ENCODE data around the gene PCBP3.
"Not testable (repeated sequence)": the region's sequence is repeated elsewhere in the genome, so short reads cannot be mapped to it uniquely, and the experiment has no call there.

The PCBP3 gene

DNA sequence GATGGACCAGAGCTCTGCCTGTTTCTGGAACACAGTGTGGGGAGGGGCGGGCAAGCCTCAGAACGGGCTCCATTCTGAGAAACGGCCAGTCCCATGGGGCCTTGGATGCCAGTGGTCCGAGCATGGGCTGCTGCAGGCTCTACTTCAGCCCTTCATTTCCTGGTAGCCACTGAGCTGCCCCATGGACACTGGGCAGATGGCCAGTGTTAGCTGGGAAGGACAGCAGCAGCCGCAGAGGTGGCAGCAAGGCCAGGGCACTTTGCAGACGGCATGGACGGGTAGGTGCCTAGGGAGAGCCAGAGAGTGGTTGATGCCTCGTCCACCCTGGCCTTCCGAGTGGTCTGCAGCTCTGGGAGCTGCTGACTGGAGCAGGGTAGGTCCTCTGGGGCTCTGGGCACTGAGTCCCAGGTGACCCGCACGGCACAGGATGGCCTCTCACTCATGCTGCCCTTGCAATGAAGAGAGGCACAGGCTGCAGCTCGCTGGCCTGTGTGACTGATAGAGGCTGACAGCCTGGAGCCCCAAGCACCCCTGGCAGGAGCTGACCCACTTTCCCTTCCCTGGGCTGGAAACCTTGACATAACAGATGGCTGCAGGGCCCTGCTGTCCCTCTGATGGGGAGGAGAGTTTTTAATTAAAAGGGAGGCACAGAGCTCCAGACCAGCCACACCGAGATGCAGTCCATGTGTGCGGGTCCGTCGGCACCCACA is 250.4 kb downstream of the PCBP3 start:
- no peak for DNase-seq (ENCODE audit: low spot score)

DNA sequence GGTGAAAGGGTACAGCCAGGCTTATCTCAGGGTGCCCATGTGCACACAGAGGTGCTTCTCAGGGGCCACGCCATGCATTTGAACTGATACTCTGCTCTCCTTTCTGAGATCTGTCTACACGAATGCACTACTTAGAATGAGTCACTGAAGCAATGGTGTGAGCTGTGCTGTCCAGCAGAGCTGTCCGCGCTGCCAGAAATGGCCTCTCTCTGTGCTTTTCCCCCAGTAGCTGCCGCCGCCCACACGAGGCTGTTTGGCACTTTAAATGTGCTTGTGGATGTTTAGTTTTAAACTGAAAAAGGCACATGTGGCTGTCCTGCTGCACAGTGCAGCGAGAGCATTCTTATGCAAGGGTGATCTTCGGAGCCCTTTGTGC is 250.9 kb downstream of the PCBP3 start:
- DNase-seq (ENCODE audit: low spot score), result no peak

DNA sequence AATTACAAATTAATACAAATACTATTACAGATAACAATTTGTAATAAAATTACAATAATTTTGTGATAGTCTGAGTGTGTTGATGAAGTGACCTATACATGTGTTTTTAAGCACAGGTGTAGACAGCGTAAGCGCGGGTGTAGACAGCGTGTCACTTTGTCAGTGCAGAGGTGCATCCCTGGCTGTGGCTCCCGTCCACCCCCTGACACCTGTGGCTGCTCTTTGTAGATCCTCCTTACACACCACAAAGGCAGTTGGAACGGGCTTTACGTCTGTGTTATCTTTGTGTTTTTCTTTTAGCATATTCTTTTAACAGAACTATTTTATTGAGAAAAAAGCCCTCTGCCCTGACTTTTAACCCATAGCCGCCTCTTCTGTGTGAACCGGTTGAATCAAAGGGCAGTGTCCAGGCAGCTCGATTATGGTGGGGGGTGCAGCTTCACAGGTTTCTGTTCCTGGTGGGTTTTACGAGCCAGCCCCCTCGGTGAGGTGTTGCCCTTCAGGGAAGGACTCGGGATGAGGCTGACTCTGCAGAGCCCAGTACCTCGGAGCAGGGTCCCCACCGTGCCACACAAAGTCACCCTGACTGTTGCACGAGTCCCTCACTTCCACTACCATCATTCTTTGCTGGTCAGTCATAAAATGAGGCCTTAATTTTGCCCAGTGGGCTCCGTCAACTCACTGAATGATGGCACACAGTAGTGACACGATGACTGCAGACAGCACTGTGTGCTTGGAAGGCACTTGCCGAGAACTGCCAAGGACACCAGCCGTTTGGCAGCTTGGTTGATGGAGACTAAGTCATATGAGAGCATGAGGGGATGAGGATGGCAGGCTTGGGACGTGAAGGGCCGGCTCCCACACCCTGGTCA is 251.6 kb downstream of the PCBP3 start:
- no peak for DNase-seq (ENCODE audit: low spot score)

DNA sequence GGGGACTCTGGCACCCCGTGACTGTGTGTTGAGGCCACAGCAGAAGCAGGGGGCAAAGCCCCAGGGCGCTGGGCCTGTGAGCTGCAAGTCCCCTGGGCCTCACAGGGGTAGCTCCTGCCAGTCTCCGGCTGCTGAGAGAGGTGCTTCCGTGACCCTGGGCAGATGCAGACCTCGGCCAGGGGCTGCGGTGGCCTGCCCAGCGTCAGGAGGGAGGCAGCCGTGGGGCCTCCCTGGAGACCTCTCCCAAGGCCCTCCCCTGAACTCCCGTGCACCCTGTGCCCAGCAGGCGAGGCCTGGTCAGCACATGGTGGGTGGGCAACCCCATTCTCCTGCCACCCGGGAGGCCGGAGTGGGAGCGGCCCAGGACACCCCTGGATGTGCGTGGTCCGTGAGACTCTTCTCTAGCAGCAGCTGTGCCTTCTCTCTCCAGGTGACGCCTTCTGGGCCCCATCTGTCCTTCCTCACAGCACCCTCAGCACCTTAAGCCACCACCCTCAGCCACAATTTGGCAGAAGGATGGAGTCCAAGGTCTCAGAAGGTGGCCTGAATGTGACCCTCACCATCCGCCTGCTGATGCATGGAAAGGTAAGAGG is 252.3 kb downstream of the PCBP3 start:
- no peak for DNase-seq (ENCODE audit: low spot score)

DNA sequence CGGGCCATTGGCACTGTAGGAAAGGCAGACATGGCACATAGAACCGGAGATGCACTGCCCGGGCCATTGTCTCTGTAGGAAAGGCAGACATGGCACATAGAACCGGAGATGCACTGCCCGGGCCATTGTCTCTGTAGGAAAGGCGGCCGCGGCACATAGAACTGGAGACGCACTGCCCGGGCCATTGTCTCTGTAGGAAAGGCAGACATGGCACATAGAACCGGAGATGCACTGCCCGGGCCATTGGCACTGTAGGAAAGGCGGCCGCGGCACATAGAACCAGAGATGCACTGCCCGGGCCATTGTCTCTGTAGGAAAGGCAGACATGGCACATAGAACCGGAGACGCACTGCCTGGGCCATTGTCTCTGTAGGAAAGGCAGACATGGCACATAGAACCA is 252.9 kb downstream of the PCBP3 start:
- DNase-seq (ENCODE audit: low spot score), result not testable (repeated sequence)

DNA sequence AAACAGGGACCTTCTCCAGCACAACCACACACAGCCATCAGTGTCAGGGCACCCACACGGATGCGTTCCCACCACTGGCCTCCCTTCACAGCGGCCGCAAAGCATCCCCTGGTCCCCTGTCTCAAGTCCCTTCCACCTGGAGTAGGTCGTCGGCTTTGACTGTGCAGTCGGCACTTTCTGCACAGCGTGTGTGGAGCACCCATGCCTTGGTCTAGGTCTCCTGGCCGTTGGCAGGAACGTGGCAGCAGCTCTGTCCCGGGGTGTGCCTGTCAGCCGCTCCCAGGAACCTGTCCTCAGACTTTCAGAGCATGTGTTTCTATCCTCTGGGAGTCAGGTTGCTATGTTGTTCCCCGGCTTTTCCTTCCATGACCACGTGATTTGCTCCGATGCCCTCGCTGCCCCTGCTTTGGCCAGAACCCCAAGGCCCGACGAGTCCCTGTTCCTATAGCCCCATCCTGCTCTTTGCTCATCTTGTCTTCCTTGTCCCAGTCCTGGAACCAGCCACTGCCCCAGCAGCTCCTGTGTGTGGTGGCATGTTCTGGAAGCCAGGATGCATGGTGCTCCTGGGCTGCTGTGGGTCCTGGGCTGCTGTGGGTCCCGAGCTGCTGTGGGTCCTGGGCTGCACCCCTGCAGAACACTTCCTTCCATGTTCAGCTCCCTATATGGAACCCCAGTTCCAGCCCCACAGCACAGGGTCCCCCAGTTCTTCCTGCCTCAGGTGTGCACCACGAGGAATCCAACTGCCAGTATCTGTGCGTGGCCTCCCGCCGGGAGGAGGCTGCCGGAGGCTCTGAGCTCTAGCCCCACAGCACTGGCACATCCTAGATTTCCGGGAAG is 253.9 kb downstream of the PCBP3 start:
- DNase-seq (ENCODE audit: low spot score), result no peak

DNA sequence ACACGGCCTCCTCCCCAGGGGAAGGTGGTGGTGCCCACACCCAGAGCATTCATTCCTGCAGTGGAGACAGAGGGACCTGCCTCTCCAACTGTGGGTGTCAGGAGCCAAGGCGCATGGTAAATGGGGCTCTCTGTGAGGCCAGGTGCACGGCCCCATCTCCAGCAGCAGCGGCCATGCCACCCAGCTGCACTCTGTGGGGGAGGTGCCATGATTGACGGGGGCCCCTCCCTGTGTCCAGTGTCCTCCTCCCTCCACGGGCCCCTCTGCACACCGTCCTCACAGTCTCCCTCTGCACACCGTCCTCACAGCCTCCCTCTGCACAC is 254.5 kb downstream of the PCBP3 start:
- DNase-seq (ENCODE audit: low spot score), result no peak

DNA sequence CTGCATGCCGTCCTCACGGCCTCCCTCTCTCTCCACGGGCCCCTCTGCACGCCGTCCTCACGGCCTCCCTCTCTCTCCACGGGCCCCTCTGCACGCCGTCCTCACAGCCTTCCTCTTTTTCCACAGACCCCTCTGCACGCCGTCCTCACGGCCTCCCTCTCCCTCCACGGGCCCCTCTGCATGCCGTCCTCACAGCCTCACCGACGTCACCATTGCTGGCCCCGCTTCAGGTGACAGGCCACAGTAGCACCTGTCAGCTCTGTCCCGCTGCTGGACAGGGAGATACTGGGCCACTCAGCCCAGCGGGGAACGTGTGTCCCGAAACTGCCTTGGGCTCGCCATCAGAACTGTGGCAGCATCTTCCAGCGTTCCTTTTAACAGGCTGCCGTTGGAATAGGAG is 255.3 kb downstream of the PCBP3 start:
- DNase-seq (ENCODE audit: low spot score), result no peak

DNA sequence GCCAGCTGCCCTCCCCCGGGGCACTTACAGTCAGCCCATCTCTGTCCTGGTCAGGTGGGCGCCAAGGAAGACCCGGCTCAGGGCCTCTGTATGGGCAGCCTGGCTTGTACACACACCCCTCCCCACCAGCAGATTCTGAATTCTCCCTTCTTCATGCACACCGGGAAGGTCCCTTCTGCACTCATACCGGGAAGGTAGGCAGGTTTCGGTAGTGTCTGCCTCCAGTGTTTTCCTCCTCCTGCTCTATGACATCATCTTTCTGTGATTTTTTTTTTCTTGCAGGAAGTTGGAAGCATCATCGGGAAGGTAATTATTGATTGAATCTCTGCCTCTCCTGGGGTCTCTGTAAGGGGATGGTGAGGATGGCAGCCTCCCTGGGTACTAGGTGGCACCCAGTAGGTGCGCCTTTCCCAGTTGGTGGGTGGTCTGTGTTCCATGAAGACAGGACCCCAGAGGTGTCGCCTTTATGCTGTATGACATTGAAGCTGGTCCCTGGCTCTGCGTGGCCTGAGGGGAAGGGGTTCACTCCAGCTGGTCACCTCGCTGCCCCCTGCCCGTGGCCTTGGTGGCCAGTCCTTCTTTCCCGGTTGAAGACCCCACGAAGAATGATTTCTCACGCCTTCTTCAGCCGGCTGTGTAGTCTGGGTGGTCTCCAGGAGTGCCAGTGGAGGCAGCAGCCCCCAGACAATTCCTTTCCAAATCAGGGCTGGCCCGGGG is 255.9 kb downstream of the PCBP3 start:
- DNase-seq (ENCODE audit: low spot score), result no peak

DNA sequence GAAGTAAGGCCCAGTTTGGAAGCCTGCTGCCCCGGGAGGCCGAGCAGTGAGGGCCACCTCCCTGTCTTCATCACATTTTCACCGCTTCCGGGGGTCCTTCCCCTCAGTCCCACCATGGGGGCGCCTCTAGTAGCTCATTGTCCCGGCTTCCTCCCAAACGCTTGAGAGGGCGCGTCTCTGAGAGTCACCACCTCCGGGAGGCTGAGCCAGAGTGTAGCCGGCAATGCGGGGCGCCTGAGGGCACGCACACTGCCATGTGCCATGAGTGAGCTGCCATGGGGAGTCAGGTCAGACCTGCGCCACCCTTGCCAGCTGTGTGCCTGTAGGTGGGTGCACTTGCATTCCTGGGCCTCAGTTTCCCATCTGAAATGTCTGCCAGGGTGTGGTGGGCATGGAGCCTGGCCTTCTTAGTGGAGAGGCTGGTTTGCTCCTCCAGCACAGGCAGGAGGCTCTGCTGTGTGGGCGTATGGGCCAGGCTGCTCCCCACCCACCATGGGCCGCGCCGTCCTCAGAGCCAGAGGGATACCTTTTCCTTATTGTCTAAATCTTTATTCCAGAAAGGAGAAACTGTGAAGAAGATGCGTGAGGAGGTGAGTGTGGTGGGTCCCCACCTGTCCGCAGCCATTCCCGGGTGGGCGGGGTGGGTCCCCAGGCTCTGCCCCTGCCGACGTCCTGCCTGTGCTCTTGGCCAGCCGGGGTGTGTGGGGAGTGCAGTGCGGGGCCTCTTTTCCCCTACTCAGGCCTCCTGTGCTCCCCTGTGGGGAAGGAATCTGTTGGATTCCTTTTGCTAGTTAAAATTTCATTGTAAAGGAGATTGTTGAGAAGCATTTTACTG is 256.7 kb downstream of the PCBP3 start:
- no peak for DNase-seq (ENCODE audit: low spot score)

DNA sequence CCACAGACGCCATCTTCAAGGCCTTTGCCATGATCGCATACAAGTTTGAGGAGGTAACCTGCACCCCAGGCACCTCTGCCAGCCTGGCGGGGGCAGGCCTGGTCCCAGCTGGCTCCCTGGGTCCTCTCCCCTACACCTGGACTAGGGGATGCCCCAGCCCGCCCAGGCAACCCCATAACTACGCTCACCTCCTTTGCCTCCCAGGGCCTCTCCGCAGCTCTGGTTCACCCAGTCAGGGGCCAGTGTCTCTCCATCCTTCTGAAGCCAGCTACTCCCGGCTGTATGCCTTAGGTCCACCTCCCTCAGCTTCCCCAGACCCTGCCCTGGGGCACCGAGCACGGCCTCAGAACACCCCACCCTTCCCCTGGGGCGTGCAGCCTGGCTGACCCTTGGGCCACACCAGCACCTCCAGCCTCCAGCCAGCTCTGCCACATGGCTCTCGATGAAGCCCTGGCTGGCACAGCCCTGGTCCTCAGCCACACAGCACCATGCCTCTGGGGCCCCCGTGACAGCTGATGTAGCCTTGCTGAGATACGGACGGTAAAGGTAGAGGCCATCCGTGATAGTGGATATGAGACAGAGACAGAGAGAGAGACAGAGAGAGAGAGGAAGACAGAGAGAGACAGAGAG is 257.7 kb downstream of the PCBP3 start:
- no peak for DNase-seq (ENCODE audit: low spot score)

DNA sequence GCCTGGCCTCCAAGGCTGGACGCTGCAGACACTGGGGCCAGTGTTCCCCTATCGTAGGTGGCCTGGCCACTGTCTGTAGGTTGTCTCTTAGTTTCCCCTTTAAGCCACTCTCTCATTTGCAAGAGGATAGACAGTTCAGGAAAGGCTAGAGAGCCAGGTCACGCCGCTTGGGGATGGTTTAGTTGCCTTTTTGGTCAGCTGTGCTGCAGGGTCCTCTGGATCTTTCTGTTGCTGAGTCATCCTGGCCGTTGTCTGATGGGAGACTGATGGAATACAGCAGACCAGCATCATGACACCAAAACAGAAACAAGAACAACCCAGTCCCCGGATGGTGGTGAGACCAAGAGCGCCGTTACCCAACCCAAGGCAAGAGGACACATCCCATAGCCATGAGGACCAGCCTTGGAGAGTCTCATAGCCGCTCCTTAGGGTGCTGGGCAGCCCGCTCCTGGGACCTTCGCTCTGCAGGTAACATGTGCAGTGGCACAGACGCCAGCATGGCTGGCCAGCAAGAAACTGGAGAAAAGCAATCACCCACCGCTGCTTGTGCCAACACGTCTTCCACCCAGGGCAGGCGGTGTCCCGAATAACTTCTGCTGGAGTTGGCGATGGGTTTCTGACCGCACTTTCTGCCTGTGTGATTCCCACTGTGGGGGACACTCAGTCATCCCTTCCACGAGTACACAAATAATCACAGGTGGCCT is 258.9 kb downstream of the PCBP3 start:
- DNase-seq (ENCODE audit: low spot score), result no peak

DNA sequence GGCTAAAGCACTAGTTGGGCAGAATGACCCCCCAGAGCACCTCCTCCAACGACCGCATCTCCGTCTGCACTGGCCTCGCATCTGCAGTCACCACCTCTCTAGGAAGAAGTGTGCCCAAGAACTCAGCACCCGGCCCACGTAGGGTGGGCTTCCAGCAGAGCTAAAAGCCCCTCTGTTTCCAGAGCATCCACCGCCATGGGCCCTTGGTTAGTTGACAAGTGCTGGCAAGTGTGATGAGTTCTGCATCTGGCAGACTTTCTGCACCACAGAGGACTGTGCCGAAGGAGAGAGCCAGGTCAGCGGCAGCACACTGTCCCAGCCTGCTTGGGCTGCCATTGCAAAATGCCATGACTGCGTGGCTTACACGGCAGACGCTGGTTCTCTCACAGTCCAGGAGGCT is 261.7 kb downstream of the PCBP3 start:
- no peak for DNase-seq (ENCODE audit: low spot score)

DNA sequence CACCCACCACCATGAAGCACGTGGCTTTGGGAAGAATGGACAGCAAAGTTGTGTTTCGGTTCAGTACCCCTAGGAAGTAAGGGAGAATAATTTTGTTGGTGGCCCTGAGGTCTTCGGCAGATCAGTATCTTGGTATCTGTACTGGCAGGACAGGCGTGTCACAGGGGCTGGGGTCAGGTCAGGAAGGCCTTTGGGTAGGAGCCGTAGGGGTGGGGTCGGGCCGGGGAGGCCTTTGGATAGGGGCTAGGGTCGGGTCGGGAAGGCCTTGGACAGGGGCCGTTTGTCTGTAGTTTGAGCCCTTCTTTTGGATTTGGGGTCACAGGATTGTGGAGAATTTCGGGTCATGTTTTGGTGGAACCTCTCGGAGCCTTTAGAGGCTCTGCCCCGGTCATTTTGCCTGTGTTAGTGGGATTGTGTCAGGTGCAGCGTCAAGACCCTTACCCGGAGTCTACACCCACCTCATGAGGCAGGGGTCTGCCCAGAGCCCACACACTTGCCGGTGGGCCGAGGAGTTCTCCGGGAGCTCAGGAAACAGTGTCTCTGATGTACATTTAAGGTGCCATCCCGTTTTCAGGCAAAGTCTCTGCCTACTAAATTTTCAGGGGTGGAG is 262.8 kb downstream of the PCBP3 start:
- no peak for DNase-seq (ENCODE audit: low spot score)

DNA sequence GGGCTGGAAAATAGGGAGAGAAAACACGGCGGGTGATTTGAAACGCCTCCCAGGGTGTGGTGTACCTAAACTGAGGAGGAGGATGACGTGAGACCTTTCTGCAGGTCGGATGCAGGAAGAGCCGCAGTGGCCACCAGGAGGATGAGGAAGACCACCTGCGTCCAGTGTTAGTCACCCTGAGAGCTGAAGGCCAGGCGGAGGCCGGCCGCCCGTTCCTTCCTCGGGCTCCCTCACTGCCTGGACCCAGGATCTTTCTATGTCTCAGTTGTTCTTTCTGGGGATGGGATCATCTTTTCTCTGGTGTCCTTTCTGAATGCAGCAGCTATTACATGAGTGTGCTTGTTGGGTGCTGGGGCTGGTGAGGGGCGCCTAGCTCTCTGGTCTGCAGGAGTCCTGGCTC is 263.3 kb downstream of the PCBP3 start:
- DNase-seq (ENCODE audit: low spot score), result no peak

DNA sequence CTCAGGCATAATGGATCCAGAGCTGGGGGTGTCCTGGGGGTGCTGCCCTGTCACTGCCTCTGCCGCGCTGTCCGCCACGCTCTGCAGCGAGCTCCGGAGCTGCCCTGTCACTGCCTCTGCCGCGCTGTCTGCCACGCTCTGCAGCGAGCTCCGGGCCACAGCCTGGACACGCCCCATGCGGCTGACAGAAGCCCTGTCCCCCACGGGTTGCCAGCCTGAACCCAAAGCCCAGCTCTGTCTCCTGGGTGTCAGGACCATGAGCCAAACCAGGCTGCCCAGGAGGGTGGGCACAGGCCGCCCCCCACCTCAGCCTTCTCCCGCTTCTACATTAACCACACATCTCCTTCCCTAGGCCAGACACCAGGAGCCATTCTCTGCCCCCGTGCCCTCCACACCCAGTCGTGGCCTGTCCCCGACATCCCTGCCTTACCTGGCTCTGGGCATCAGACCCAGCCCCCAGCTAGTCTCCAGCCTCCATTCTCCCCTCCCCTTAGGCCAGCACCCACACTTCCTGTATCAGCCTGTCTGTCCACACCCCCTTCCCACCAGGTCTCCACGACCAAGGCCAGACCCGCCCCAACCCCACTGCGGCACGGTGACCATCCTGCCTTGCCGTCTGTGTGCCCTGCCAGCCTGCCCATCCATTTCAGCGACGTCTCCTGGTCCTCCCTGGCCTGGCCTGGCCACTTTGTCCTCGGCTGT is 265.2 kb downstream of the PCBP3 start:
- no peak for DNase-seq (ENCODE audit: low spot score)

DNA sequence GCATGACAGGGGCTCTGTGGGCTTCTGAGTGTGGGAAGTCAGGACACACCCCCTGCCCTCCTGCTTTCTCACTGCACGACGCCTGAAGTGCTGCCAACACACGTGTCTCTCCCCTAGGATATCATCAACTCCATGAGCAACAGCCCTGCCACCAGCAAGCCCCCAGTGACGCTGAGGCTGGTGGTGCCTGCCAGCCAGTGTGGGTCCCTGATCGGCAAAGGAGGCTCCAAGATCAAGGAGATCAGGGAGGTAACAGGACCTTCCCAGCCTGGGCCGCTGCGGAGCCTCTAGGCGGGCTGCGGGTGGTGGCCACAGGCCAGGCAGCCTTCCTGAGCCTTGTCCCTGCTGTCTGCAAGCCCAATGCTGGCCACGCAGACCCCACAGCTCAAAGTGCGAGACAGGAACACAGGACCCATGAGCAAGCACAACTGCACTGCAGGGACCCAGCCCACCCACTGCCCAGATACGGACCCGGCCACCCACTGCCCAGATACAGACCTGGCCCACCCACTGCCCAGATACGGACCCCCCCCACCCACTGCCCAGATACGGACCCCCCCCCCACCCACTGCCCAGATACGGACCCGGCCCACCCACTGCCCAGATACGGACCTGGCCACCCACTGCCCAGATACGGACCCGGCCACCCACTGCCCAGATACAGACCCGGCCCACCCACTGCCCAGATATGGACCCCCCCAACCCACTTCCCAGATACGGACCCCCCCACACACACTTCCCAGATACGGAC is 265.9 kb downstream of the PCBP3 start:
- DNase-seq (ENCODE audit: low spot score), result no peak

DNA sequence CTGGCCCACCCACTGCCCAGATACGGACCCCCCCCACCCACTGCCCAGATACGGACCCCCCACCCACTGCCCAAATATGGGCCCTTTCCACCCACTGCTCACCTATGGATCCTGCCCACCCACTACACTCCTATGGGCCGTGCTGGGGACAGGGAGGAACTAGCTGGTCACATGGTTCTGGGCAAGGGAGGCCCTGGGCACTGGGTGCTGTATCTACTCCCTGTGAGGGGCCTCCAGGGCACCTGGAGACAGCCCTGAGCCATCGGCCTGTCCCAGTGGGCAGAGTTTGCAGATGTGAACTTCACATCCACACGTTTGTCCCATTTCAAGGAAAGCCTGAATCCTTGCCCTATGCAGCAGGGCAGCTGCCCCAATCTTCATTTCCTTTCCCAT is 266.6 kb downstream of the PCBP3 start:
- DNase-seq (ENCODE audit: low spot score), result no peak
